Prostate gland (tissue), 2 donors: Measurements from ENCODE around the gene SLC41A1. TPM values are rescaled to one million over a fixed set of nuclear protein-coding genes. Genes with fewer than 3 reads are reported as not detected.

Experiments
- DNase-seq: peaks from one replicate; pipeline ENCODE4 v3.0.0-alpha.2; 2019; ENCODE audit warnings: low spot score
- H3K27ac ChIP-seq, 2 donors: fragments of 200-600 bp; sonication (generic); 2 replicates each; pipeline ENCODE4 v1.5.1; 2017 to 2019
- H3K27me3 ChIP-seq: fragments of 200-600 bp; sonication (generic); replicated peaks from 2 replicates; pipeline ENCODE4 v1.5.1; 2019; ENCODE audit not compliant: insufficient read depth
- H3K36me3 ChIP-seq, 2 donors: fragments of 200-600 bp; sonication (generic); 1 replicate in 1 of 2; 2 replicates in 1 of 2; pipeline versions ENCODE4 v1.5.1 to v1.8.1; 2017 to 2019
- H3K4me1 ChIP-seq: fragments of 200-600 bp; sonication (generic); replicated peaks from 2 replicates; pipeline ENCODE4 v1.5.1; 2019
- H3K4me3 ChIP-seq, 2 donors: fragments of 200-600 bp; sonication (generic); 2 replicates each; pipeline ENCODE4 v1.5.1; 2017 to 2019
- H3K9me3 ChIP-seq: fragments of 200-600 bp; sonication (generic); 2 replicates; pipeline ENCODE4 v1.5.1; 2017
- POLR2A ChIP-seq: fragments of 450-650 bp; IDR thresholded peaks from one replicate; pipeline ENCODE4 v1.6.1; 2016; ENCODE audit warnings: antibody characterized with exemption, mild to moderate bottlenecking
- POLR2AphosphoS5 ChIP-seq: sonication (generic); formaldehyde crosslinking; IDR thresholded peaks from one replicate; pipeline ENCODE4 v1.6.1; 2017; ENCODE audit warnings: antibody characterized with exemption
- WGBS: methylation state at CpG from one replicate; pipeline ENCODE4 v1.1.5; 2018; 5-methylcytosine and 5-hydroxymethylcytosine counted together
- intact Hi-C: fragments of 100-400 bp; cut with DNase I; formaldehyde crosslinking; loops from one replicate; pipeline ENCODE4 v1.14.2; 2022
- total RNA-seq, 2 donors: library from RNA; depleted of rRNA; stranded (reverse); fragments of >200 nt; gene quantifications; one replicate each; pipeline ENCODE4 v1.1.0, GENCODE V29; 2016
- TF ChIP-seq, protein P1 (sequence below), 4 experiments: fragments of 200-600 bp in 2 of 4; fragments of 450-650 bp in 2 of 4; sonication (generic) in 2 of 4; IDR thresholded peaks; 1 replicate in 3 of 4; 2 replicates in 1 of 4; pipeline ENCODE4 v1.5.1; 2016 to 2019; ENCODE audit warnings: antibody characterized with exemption in 4 of 4, mild to moderate bottlenecking in 2 of 4, moderate library complexity in 2 of 4

SLC41A1 gene
- total RNA-seq, 2 donors from 2014 or later: 20.3 to 114 TPM

DNA sequence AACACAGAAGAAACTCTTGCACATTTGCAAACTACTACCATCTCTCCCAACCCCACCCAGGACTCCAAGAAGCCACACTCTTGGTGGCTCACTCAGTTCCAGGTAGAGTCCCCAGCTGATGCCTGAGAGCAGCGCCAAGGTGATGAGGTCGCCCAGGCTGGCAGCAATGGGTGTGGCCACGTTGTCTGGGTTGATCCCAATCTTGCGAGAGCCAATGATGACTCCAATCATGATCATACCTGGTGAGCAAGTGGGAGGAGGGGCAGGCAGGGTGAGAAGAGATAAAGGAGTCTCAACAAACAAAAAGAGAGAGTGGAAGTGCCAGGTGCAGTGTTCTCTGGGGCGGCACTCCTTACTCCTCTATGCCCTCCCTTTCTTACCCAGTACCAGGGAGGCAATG lies 14.4 kb downstream of the SLC41A1 start:
- TF ChIP-seq, protein P1, sequence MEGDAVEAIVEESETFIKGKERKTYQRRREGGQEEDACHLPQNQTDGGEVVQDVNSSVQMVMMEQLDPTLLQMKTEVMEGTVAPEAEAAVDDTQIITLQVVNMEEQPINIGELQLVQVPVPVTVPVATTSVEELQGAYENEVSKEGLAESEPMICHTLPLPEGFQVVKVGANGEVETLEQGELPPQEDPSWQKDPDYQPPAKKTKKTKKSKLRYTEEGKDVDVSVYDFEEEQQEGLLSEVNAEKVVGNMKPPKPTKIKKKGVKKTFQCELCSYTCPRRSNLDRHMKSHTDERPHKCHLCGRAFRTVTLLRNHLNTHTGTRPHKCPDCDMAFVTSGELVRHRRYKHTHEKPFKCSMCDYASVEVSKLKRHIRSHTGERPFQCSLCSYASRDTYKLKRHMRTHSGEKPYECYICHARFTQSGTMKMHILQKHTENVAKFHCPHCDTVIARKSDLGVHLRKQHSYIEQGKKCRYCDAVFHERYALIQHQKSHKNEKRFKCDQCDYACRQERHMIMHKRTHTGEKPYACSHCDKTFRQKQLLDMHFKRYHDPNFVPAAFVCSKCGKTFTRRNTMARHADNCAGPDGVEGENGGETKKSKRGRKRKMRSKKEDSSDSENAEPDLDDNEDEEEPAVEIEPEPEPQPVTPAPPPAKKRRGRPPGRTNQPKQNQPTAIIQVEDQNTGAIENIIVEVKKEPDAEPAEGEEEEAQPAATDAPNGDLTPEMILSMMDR (IDR thresholded peaks at IDR 0.05): no peak
- TF ChIP-seq POLR2AphosphoS5: no peak
- TF ChIP-seq POLR2A: no peak
- intact Hi-C loops: loop anchor here (10.0 kb wide), 1 partner anchor 306 kb away; no protein-coding TSS in a partner anchor

DNA sequence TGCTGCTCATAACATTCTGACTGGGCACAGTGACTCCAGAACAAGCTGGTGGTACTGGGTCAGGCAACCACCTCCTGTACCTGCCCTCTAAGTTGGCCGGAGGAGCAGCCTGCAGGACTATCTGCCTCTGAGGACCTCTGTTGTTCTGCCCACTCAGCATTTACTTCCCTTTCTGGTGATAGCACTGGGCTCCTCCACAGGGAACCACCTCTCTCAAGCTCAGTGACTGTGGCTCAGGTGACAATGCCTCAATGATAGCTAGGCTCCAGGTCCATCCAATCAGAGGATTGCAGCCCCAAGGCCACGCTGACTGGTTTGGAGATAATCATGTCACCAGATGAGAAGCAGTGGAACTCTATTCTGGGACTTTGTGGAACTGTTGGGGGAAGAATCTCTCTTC lies 15.8 kb downstream of the SLC41A1 start:
- peaks cover 7 to 9% of the 10 kb centered on the region in 2 donors for H3K36me3 ChIP-seq
- TF ChIP-seq POLR2A (no peak), POLR2AphosphoS5 (no peak)
- TF ChIP-seq, protein P1 (IDR thresholded peaks at IDR 0.05): no peak
- no peak overlapping the region for H3K4me3 ChIP-seq
- no peaks in the 10 kb centered on the region for H3K27me3 ChIP-seq
- no peak overlapping the region for H3K27ac ChIP-seq
- 97% methylated on average over 2 of the region's 2 CpGs for WGBS
- DNase-seq: no peak
- no peaks in the 10 kb centered on the region for H3K4me1 ChIP-seq
- intact Hi-C loops: loop anchor here (10.0 kb wide), 1 partner anchor 308 kb away; no protein-coding TSS in a partner anchor
- H3K9me3 ChIP-seq: no peaks in the 10 kb centered on the region

More for the DNA sequence above, 14.4 kb downstream of the SLC41A1 start:
- no peak overlapping the region for H3K4me3 ChIP-seq
- H3K27ac ChIP-seq: no peak overlapping the region
- no peak for DNase-seq
- H3K4me1 ChIP-seq: no peaks in the 10 kb centered on the region
- no peaks in the 10 kb centered on the region for H3K9me3 ChIP-seq
- peaks cover 7 to 9% of the 10 kb centered on the region in 2 donors for H3K36me3 ChIP-seq
- no peaks in the 10 kb centered on the region for H3K27me3 ChIP-seq
- 74% methylated on average over 5 of the region's 5 CpGs for WGBS

DNA sequence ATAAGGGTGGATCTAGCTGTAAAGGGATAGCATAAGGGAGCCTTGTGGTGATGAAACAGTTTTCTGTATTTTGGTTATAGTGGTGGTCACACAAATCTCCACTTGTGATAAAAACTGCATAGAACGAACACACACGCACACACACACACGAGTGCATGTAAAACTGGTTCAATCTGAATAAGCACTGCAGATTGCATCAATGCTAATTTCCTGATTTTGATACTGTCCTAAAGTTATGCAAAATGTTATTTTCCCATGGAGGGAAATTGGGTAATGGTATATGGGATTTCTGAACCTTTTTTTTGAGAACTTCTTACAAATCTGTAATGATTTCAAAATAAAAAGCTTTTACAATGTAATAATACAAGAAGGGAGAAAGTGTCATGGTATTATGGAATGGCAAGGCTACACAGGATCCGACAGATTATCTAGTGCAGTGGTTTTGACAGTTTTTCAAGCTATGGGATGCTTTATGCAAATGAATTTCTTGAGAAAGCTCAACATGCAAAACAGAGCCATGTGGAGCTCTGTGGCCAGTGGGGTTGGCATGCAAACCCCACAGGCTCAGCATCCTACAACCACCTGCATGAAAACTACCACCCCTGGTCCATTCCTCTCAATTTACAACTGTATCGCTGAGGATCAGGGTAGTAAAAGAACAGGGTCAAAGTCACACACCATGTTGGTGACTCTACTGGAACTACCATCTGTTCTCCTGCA lies 18.8 kb downstream of the SLC41A1 start:
- Histone ChIP-seq H3K36me3 (peaks cover 5 to 9% of the 10 kb centered on the region in 2 donors), H3K27me3 (no peaks in the 10 kb centered on the region), H3K9me3 (no peaks in the 10 kb centered on the region), H3K4me3 (no peak overlapping the region), H3K4me1 (no peaks in the 10 kb centered on the region), H3K27ac (no peak overlapping the region)
- no peak for TF ChIP-seq POLR2AphosphoS5
- TF ChIP-seq, protein P1 (IDR thresholded peaks at IDR 0.05): no peak
- TF ChIP-seq POLR2A: no peak
- DNase-seq: no peak
- WGBS: 73% methylated on average over 5 of the region's 5 CpGs
- intact Hi-C loops: loop anchor here (5.0 to 10.0 kb wide), 2 partner anchors 118 to 311 kb away; no protein-coding TSS in a partner anchor

DNA sequence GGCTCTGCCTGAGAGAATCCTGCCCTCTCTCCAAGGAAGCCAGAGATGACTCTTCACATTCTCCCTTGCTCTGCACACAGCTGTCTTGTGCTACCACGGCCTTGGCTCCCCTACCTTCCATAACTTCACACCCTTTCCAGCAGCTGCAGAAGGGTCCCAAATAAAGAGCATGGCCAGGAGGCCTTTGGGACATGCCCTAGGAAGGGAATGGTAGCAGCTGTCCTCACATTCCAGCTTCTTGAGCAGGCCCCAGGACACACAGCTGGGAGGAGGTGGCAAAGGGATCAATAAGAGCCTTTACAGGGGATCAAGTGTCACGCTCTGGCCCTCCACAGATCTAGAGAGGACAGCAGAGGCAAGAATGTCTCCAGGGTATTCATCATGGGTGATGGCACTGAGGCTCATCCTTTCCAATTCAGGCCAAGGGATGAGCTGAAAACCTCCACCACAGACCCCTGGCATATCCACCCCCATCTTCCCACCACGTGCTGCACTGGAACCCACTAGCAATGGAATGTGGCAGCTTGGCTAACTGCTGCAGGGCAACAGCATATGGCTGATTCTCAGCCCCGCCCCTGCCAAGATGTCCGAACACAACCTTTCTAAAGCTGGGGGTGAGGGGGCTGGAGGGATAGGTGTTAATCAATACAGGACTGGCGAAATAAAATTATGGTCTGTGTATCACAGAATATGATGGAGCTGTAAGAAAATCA lies 19.9 kb downstream of the SLC41A1 start:
- WGBS: 65% methylated on average over 6 of the region's 6 CpGs
- H3K36me3 ChIP-seq: peaks cover 0 to 9% of the 10 kb centered on the region in 2 donors
- H3K9me3 ChIP-seq: no peaks in the 10 kb centered on the region
- intact Hi-C loops: loop anchor here (2.0 to 10.0 kb wide), 3 partner anchors 119 to 312 kb away; no protein-coding TSS in a partner anchor
- TF ChIP-seq, protein P1 (IDR thresholded peaks at IDR 0.05): no peak
- TF ChIP-seq POLR2AphosphoS5 (no peak), POLR2A (no peak)
- no peak overlapping the region for H3K4me3 ChIP-seq
- no peak overlapping the region for H3K27ac ChIP-seq
- no peak for DNase-seq
- no peaks in the 10 kb centered on the region for H3K27me3 ChIP-seq
- H3K4me1 ChIP-seq: no peaks in the 10 kb centered on the region
